ENCODE measurements around the gene MNAT1. TPM values are rescaled to one million over a fixed set of nuclear protein-coding genes. Genes with fewer than 3 reads are reported as not detected.

MNAT1 gene
- polyA plus RNA-seq, 1 of the 3 experiments (the other 2 are of a cell fraction), result 38.9 TPM

GRCh38 chr14:60956632-60957031 lies 222.1 kb downstream of the MNAT1 start:
- no peaks in the 10 kb centered on the region for H3K4me1 ChIP-seq (ENCODE audit: control insufficient read depth in 1 of 2, insufficient read depth in 2 of 2, low read depth in 1 of 2, low read length in 1 of 2)
- H3K79me2 ChIP-seq (ENCODE audit: insufficient read depth), result peaks cover 4% of the 10 kb centered on the region; the same call in 1 of the 2 replicates
- peaks cover 45% of the 10 kb centered on the region for H3K9me3 ChIP-seq
- H3K9me2 ChIP-seq, result no peaks in the 10 kb centered on the region
- H3K27me3 ChIP-seq (ENCODE audit: insufficient read depth), result no peaks in the 10 kb centered on the region
- no peak overlapping the region for H3K4me2 ChIP-seq
- no peak overlapping the region for H3K9ac ChIP-seq
- WGBS (ENCODE audit: low lambda C conversion rate), result 95% methylated on average over 1 of the region's 1 CpG
- no peak for TF ChIP-seq EP300 (IDR thresholded peaks at IDR 0.05; ENCODE audit: borderline replicate concordance in 1 of 2, low read depth in 1 of 2, low read length in 1 of 2)
- no peak for TF ChIP-seq NRF1 (IDR thresholded peaks at IDR 0.05; ENCODE audit: low read depth, low read length)
- TF ChIP-seq RFX5 (IDR thresholded peaks at IDR 0.05; ENCODE audit: low read length), result no peak
- no peak for TF ChIP-seq GABPA (IDR thresholded peaks at IDR 0.05; ENCODE audit: low read depth)
- no peak for TF ChIP-seq REST (IDR thresholded peaks at IDR 0.05; ENCODE audit: low read depth, low read length)
- no peaks in the 10 kb centered on the region for H4K20me1 ChIP-seq (ENCODE audit: insufficient read depth)
- ChIA-PET CTCF (no interaction called here), POLR2A (no interaction called here)
- no peak for DNase-seq
- no peak overlapping the region for H3K27ac ChIP-seq (ENCODE audit: low read depth in 2 of 2, low read length in 1 of 2)
- H2AFZ ChIP-seq (ENCODE audit: low read depth), result no peak overlapping the region
- H3K36me3 ChIP-seq (replicated peaks in 1 of 2; ENCODE audit: control insufficient read depth in 1 of 2, insufficient read depth in 2 of 2, low read length in 1 of 2), result peaks cover 0 to 41% of the 10 kb centered on the region in 2 experiments
- H3K4me3 ChIP-seq (ENCODE audit: low read depth in 2 of 2, low read length in 1 of 2), result no peak overlapping the region
- H3F3A ChIP-seq (replicated peaks; ENCODE audit: insufficient read depth), result no peaks in the 10 kb centered on the region

- CTCF ChIA-PET, result interaction anchor here (1.3 kb wide), 1 partner anchor 9 kb away, joined by 4 read pairs; no protein-coding TSS in a partner anchor
- Histone ChIP-seq H3K9ac (no peak overlapping the region), H3K9me3 (peaks cover 45% of the 10 kb centered on the region), H3K4me2 (no peak overlapping the region), H3K27ac (ENCODE audit: low read depth in 2 of 2, low read length in 1 of 2) (no peak overlapping the region), H3K9me2 (no peaks in the 10 kb centered on the region), H3K4me3 (ENCODE audit: low read depth in 2 of 2, low read length in 1 of 2) (no peak overlapping the region), H3K79me2 (ENCODE audit: insufficient read depth) (peaks cover 4% of the 10 kb centered on the region; the same call in 1 of the 2 replicates), H3K27me3 (ENCODE audit: insufficient read depth) (no peaks in the 10 kb centered on the region), H3K36me3 (replicated peaks in 1 of 2; ENCODE audit: control insufficient read depth in 1 of 2, insufficient read depth in 2 of 2, low read length in 1 of 2) (peaks cover 0 to 41% of the 10 kb centered on the region in 2 experiments), H4K20me1 (ENCODE audit: insufficient read depth) (no peaks in the 10 kb centered on the region), H2AFZ (ENCODE audit: low read depth) (no peak overlapping the region), H3K4me1 (ENCODE audit: control insufficient read depth in 1 of 2, insufficient read depth in 2 of 2, low read depth in 1 of 2, low read length in 1 of 2) (no peaks in the 10 kb centered on the region), H3F3A (replicated peaks; ENCODE audit: insufficient read depth) (no peaks in the 10 kb centered on the region)
- DNase-seq, result no peak
- no peak for TF ChIP-seq RFX5 (IDR thresholded peaks at IDR 0.05; ENCODE audit: low read length)
- no peak for TF ChIP-seq PBX3 (IDR thresholded peaks at IDR 0.05)
- TF ChIP-seq REST (IDR thresholded peaks at IDR 0.05; ENCODE audit: low read depth, low read length), result no peak
- TF ChIP-seq FOSL2 (IDR thresholded peaks at IDR 0.05; ENCODE audit: borderline replicate concordance, low read depth), result no peak
- TF ChIP-seq IRF3 (IDR thresholded peaks at IDR 0.05; ENCODE audit: low read depth, low read length), result no peak
- TF ChIP-seq TAF1 (IDR thresholded peaks at IDR 0.05; ENCODE audit: borderline replicate concordance, low read depth, low read length), result no peak
- no peak for TF ChIP-seq YY1 (IDR thresholded peaks at IDR 0.05; ENCODE audit: low read depth)
- no peak for TF ChIP-seq MEF2A (IDR thresholded peaks at IDR 0.05; ENCODE audit: borderline replicate concordance, low read depth)
- no peak for TF ChIP-seq SMC3 (IDR thresholded peaks at IDR 0.05; ENCODE audit: low read depth, low read length)
- TF ChIP-seq EP300 (IDR thresholded peaks at IDR 0.05; ENCODE audit: borderline replicate concordance in 1 of 2, low read depth in 1 of 2, low read length in 1 of 2), result no peak
- no peak for TF ChIP-seq USF2 (IDR thresholded peaks at IDR 0.05; ENCODE audit: borderline replicate concordance, low read depth, low read length)
- POLR2A ChIA-PET, result no interaction called here
Measured at GRCh38 chr14:60958146-60958545, 223.6 kb downstream of the MNAT1 start.
